ENCODE data around the gene CD38.
"Not testable (repeated sequence)": the region's sequence is repeated elsewhere in the genome, so short reads cannot be mapped to it uniquely, and the experiment has no call there.

CD38 gene

GRCh38 chr4:15778289-15779241, at the start of gene CD38:
Gene CD38, plus strand, starts transcription at chr4:15778328. Its CDS starts 87 bp downstream, at chr4:15778415.
- peak; percentile 25 for DNase-seq

DNA sequence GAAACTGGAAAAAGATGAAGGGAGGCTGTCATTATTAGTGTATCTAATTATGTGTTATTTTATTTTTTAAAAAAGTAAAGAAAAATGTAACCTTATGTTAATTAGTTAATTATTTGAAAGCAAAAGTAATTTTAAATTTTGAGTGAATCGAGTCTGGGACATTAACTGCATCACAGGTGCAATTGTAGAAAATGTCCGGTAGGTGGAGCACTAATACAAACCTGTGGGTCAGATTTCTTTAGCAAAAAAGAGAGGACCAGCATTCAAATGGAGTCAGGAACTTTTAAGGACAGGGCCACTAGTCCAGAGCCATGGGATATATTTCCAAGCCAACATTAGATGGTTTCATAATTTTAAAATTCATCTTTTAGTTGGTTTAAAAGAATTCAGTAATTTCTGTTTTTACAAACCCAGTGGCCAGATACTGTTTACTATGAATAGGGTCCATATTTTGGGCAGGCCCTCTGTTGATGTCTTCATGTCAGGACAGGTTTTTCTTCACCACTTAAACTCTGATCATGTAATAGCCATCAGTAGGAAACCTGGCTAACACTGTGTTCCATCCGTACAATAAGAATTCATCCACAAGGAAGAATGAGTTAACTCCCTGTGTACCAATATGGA, 48.1 kb upstream of the CD38 start:
- peak; percentile 45 for DNase-seq

GRCh38 chr4:15733061-15733460, 45.1 kb upstream of the CD38 start:
- not testable (repeated sequence) for DNase-seq

DNA sequence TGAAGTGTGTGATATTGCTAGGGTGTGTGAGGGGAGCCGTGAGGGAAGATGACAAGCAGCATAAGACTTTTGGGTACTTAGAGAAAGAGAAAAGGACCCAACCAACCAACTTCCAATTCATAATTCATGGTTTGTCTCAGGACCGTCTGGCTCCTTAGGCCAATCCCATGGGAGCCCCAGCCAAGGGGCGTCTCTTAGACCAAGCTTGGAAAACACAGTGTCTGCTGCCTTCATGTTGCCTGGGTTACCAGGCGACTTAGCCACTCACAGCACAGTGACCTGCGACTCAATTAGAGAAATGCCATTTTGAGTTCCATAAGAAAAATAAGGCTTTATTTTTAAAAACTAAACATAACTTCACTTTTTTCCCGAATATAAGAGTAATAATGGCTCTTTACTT, 42.6 kb upstream of the CD38 start:
- DNase-seq: no peak

DNA sequence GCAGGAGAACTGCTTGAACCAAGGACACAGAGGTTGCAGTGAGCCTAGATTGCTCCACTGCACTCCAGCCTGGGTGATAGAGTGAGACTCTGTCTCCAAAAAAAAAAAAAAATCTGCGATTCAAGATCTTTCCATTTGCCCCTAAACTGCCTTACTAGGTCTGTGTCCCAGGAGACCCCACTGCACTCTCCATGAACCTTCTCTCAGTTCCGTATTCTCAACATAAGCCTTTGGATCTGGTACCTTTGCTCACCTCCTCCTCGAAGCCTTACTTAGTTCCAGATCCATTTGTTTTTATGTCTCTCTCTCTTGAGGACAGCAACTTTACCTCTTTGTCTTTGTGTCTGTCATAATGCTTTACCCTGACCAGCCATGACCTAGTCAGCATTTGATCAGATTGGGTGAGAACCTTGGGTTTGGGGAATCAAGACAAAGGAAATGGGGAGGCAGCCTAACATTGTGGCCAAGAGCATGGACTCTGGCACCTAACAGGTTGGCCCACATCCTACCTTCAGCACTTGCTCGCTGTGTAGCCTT, 41.5 kb upstream of the CD38 start:
- DNase-seq: no peak

- DNase-seq: no peak
Measured at GRCh38 chr4:15737255-15737654, 40.9 kb upstream of the CD38 start.

DNA sequence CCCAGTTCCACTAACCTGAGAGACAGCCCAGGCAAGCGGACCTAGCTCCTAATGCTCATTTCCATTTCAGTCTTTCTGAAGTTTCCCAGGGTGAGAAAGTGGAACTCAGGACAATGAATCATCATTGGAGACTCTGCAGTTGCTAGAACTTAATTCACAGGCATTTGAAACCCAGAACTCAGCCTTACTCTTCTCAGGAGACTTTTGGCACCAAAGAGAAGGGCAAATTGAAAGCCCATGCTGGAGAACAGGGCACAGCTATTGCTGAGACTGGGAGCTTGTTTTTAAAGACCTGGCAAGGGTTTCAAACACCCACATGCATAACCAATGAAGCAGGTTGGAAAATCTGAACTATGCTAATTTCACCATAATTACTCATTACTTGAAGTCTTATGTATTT, 39.3 kb upstream of the CD38 start:
- no peak for DNase-seq

GRCh38 chr4:15740764-15741404, 37.2 kb upstream of the CD38 start:
- DNase-seq: no peak

DNA sequence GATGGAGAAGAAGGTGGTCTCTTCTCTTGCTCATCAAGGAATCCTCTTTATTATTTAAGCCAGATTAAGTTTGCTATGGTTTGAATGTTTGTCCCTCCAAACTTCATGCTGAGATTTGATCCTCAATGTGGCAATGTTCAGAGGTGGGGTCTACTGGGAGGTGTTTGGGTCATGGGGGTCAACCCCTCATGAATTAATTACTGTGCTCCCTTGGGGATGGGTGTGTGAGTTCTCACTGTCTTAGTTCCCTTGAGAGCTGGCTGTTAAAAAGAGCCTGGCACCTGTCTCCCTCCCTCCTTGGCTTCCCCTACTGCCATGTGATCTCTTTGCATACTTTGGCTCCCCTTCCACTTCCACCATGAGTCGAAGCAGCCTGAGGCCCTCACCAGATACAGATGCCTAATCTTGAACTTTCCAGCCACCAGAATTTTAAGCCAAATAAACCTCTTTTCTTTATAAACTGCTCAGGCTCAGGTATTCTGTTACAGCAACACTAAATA, 36.0 kb upstream of the CD38 start:
- DNase-seq: no peak

DNA sequence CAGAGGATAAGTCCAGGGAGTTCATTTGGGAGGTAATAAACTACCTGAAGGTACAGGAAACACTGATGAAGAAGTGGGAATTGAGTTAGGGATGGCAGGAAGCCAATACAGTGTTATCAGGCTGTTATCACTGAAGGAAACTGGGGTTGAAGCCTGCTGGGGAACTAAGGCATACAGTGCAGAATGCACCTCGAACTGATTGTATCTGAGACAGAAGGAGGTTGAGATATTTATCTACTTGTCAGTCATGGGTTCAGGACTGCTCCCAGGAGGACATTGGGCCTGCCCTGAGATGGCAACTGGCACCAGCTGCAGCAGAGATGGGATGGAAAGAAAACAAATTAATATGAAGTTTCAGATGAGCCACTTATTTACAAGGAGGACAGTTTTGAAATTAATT, 35.5 kb upstream of the CD38 start:
- no peak for DNase-seq

GRCh38 chr4:15744016-15744545, 34.0 kb upstream of the CD38 start:
- peak; percentile 47 for DNase-seq

DNA sequence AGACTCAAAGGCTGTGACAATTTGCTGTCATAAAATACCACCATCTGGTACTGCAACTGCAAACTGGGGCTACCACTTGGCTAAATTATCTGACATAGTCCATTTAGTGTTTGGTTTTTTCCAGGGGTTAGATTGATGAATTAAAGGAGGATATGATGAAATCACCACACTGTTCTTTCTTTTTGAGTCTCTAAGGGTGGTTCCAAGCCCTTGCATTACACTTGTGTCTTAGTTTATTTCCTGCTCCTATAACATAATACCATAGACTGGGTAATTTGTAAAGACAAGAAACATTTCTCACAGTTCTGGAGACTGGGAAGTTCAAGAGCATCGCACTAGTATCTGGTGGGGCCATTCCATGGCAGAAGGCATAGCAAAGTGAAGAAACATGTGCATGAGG, 32.0 kb upstream of the CD38 start:
- DNase-seq: no peak

DNA sequence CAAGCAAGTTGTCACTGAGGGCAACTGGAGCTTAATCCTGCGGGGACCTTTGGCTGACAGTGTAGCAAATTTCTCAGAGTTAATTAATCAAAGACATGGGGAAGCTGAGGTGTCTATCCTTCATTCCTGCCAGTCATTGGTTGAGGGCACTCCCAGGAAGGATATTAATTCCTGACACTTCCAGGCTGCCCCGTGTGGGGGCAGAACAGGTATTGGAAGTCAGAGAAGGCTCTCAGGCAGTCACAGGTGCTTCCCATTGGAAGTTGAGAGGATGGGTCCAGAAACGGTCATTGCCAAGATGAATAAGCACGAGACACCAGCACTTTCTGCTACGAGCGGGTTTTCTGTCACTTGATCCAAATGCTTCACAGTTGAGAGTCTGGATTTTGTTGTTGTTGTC, 29.1 kb upstream of the CD38 start:
- no peak for DNase-seq

DNA sequence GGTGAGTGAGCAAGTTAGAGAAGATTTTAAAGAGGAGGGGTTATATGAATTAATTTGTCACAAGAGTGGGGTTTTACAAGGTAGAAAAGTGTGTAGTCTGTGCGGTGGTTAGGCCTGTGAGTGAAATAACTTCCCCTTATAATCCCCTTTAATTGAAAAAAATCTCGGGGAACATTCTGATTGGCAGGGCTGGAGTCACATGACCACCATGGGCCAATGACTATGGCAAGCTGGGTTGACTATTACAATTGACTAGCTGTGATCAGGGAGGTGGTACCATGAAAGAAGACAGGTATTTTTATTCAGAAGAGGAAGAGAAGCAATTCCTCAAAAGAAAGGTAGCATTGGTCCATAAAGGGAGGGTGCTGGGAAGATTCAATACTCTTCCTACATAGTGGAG, 27.0 kb upstream of the CD38 start:
- no peak for DNase-seq

GRCh38 chr4:15753081-15753480, 25.0 kb upstream of the CD38 start:
- DNase-seq: no peak

GRCh38 chr4:15753786-15754185, 24.3 kb upstream of the CD38 start:
- peak; percentile 44 for DNase-seq

- DNase-seq: peak; percentile 65
Measured at GRCh38 chr4:15754323-15754722, 23.8 kb upstream of the CD38 start.

- peak; percentile 42 for DNase-seq
Measured at GRCh38 chr4:15755321-15756155, 22.6 kb upstream of the CD38 start.

DNA sequence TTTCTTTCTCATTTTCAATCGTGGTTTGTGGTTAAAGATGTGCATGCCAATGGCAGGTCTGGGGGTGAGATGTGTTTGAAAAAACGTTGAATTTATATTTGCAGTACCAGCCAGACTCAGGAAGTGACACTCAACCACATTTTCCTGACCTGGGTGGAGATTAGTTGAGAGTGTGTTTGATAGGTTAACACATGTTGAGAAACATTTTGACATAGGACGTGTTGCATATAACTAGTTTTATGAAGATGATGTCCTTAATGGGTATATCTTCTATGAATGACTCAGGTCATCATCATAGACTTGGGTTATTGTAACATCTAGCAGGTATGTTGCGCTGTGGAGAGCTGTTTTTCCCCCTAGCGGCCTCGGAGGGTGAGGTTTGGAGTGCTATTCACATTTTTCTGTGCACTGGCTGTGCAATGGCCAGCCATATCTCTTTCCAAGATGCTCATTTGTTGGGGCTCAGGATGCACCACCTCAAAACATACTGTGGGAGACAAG, 21.7 kb upstream of the CD38 start:
- DNase-seq: peak; percentile 49

GRCh38 chr4:15757054-15757453, 21.1 kb upstream of the CD38 start:
- DNase-seq: no peak

DNA sequence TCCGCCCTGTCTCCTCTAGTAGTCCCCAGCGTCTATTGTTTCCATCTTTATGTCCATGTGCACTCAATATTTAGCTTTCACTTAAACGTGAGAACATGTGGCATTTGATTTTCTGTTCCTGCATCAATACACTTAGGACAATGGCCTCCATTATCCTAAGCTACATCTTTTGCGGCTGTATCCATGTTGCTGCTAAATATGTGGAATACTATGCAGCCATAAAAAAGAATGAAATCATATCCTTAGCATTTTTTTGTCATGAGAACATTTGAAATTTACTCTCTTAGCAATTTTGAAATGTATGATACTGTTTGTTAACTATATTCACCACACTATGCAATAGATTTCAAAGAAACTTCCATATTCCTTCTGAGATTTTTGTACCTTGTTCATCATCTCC, 19.8 kb upstream of the CD38 start:
- no peak for DNase-seq

DNA sequence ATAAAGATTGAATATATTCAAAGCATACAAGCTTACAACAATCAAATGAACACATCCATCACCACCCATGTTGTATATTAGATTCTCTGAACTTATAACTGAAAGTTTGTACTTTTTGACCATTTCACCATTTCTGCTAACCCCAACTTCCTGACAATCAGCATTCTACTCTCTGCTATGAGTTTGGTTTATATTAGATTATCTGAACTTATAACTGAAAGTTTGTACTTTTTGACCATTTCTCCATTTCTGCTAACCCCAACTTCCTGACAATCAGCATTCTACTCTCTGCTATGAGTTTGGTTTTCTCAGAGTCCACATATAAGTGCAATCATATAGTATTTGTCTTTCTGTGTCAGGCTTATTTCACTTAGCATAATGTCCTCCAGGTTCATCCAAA, 15.7 kb upstream of the CD38 start:
- DNase-seq: not testable (repeated sequence)
